ENCODE data around the gene KCNJ16. TPM values are rescaled to one million over a fixed set of nuclear protein-coding genes. Genes with fewer than 3 reads are reported as not detected.

Gene KCNJ16
- total and polyA plus RNA-seq, 9 of the 15 experiments (the other 6 are each of a cell fraction or from before 2014, with no cell fraction given) = 0.01 to 0.75 (median 0.07) TPM; not detected in 4

DNA sequence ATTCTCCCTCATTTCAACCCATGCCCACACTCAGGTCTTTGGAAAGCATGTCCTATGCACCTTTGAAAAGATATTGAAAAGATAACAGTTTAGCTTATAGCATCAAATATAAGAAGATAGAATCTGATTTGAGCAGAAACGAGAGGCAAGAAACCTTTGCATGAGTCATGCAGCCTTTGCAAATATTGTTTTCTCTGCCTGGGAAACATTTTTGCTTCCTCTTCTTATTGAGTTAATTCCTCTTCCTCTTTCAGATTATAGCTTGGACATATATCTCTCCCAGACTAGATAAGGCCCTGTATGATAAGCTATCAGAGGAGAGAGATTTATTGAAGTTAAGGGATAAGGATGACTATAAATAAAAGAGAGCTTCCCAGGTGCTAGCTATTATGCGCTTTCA, 48.2 kb downstream of the KCNJ16 start:
- no TSS peak for BruUV-seq (replicated peaks)
- no peak overlapping the region for H3K4me3 ChIP-seq
- H3K9me1 ChIP-seq (ENCODE audit: control insufficient read depth, insufficient read depth, low read length) = no peaks in the 10 kb centered on the region
- H3K27ac ChIP-seq (ENCODE audit: extremely low read depth, low read depth, low read length) = no peak overlapping the region
- H3K36me3 ChIP-seq (ENCODE audit: control insufficient read depth, insufficient read depth, low read length) = peaks cover 64% of the 10 kb centered on the region; the same call in 2 of the 3 replicates
- WGBS (ENCODE audit: insufficient coverage, low coverage, missing lambda C conversion rate) = 25% methylated on average over 2 of the region's 2 CpGs
- no peaks in the 10 kb centered on the region for H3K27me3 ChIP-seq (ENCODE audit: control insufficient read depth in 2 of 2, insufficient read depth in 2 of 2, low read length in 2 of 2)
- TF ChIP-seq, protein P1, sequence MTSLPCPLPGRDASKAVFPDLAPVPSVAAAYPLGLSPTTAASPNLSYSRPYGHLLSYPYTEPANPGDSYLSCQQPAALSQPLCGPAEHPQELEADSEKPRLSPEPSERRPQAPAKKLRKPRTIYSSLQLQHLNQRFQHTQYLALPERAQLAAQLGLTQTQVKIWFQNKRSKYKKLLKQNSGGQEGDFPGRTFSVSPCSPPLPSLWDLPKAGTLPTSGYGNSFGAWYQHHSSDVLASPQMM (CRISPR knock-in tag; IDR thresholded peaks at IDR 0.05) = no peak
- TF ChIP-seq SNIP1 (IDR thresholded peaks at IDR 0.05; ENCODE audit: low read depth) (no peak), FOSL1 (tag; conservative IDR thresholded peaks at IDR 0.05) (0 out of 2 replicates have a peak, but pooled peaks have one; percentile 19), SMAD4 (CRISPR knock-in tag; conservative IDR thresholded peaks at IDR 0.05) (no peak), ZNF766 (CRISPR knock-in tag; conservative IDR thresholded peaks at IDR 0.05) (peak; percentile 76), SREBF1 (IDR thresholded peaks at IDR 0.05; ENCODE audit: borderline replicate concordance, low read depth, low read length) (no peak), ARID4B (CRISPR knock-in tag; IDR thresholded peaks at IDR 0.05) (no peak), MEF2D (tag; conservative IDR thresholded peaks at IDR 0.05; ENCODE audit: low read depth) (no peak), GATAD2A (IDR thresholded peaks at IDR 0.05) (no peak), FUS (optimal IDR thresholded peaks at IDR 0.05; ENCODE audit: low read depth, low read length) (no peak), ZNF184 (CRISPR knock-in tag; IDR thresholded peaks at IDR 0.05) (no peak), RB1 (IDR thresholded peaks at IDR 0.05; ENCODE audit: low read depth) (no peak)
- DNase-seq (ENCODE audit: extremely low read depth in 1 of 4, low spot score in 3 of 4) = no peak
- no peak for FAIRE-seq
- in situ Hi-C loops (cut with MboI) = no loop called here
- peaks cover 0 to 12% of the 10 kb centered on the region in 2 experiments; a peak in 2 of 5 replicates for H3K4me1 ChIP-seq (replicated peaks in 1 of 2; ENCODE audit: control insufficient read depth in 2 of 2, insufficient read depth in 2 of 2, low read length in 2 of 2)
- no peak overlapping the region for H3K4me2 ChIP-seq (ENCODE audit: insufficient read depth, low read length)
- 0 out of 2 replicates have a peak, but pooled peaks cover 4% of the 10 kb centered on the region for H4K20me1 ChIP-seq (replicated peaks; ENCODE audit: control insufficient read depth, insufficient read depth, low read length)
- ChIA-PET POLR2A (no interaction called here), CTCF (ENCODE audit: low intra/inter-chr PET ratio) (no interaction called here)
- no peaks in the 10 kb centered on the region for H3K9me3 ChIP-seq (replicated peaks; ENCODE audit: control insufficient read depth, insufficient read depth, low read depth, low read length)
- no peak overlapping the region for H2AFZ ChIP-seq (ENCODE audit: low read depth, low read length)
- H3K9ac ChIP-seq (ENCODE audit: insufficient read depth in 1 of 2, low read depth in 2 of 2, low read length in 2 of 2) = no peak overlapping the region
- ATAC-seq = no peak
- intact Hi-C loops (cut with micrococcal nuclease) = no loop called here
- peaks cover 94% of the 10 kb centered on the region for H3K79me2 ChIP-seq (ENCODE audit: control insufficient read depth, insufficient read depth, low read length)
